K562 (cell line): ENCODE measurements around the gene PGD. TPM values are rescaled to one million over a fixed set of nuclear protein-coding genes. Genes with fewer than 3 reads are reported as not detected.

Source experiments
- CBFA2T2 ChIP-seq: fragments of 450-650 bp; conservative IDR thresholded peaks from 2 replicates; pipeline ENCODE4 v1.6.1; 2017; ENCODE audit warnings: mild to moderate bottlenecking
- CCAR2 ChIP-seq: fragments of 200-400 bp; formaldehyde crosslinking; IDR thresholded peaks from 2 replicates; pipeline ENCODE4 v1.6.1; 2017; ENCODE audit warnings: mild to moderate bottlenecking, low read depth, low read length
- CEBPB ChIP-seq: fragments of 450-650 bp; IDR thresholded peaks from 2 replicates; pipeline ENCODE4 v1.6.1; 2016; ENCODE audit warnings: missing genetic modification characterization, missing compliant biosample characterization
- GATAD2A ChIP-seq: fragments of 450-650 bp; IDR thresholded peaks from 2 replicates; pipeline ENCODE4 v1.6.1; 2017
- L3MBTL2 ChIP-seq: fragments of 450-650 bp; IDR thresholded peaks from 2 replicates; pipeline ENCODE4 v1.6.1; 2016; ENCODE audit warnings: mild to moderate bottlenecking, moderate library complexity
- MTA2 ChIP-seq: fragments of 450-650 bp; IDR thresholded peaks from 2 replicates; pipeline ENCODE4 v1.6.1; 2016; ENCODE audit warnings: low read depth
- NR2C2 ChIP-seq, 2 experiments: fragments of 200-800 bp in 1 of 2; sonication (Bioruptor generic) in 1 of 2; sonication (generic) in 1 of 2; formaldehyde crosslinking in 1 of 2; IDR thresholded peaks; 2 replicates each; pipeline versions ENCODE4 v1.6.1 to v1.8.0; 2016 to 2022; ENCODE audit warnings: mild to moderate bottlenecking in 1 of 2, missing compliant biosample characterization in 1 of 2, missing genetic modification characterization in 1 of 2, missing genetic modification reagents in 1 of 2
- PHB ChIP-seq: fragments of 250-450 bp; sonication (Bioruptor Pico); IDR thresholded peaks from 2 replicates; pipeline ENCODE4 v1.5.0; 2021
- SMARCA4 ChIP-seq: fragments of 450-650 bp; IDR thresholded peaks from 2 replicates; pipeline ENCODE4 v1.6.1; 2016
- TEAD4 ChIP-seq, 2 experiments: sonication (generic) in 1 of 2; formaldehyde crosslinking in 1 of 2; IDR thresholded peaks; 2 replicates each; pipeline versions ENCODE4 v1.6.1 to v1.8.0; 2012 to 2022; ENCODE audit warnings: borderline replicate concordance in 1 of 2, inconsistent platforms in 1 of 2, low read length in 1 of 2, mild to moderate bottlenecking in 1 of 2, missing genetic modification reagents in 1 of 2
- TGIF2 ChIP-seq: sonication (generic); formaldehyde crosslinking; IDR thresholded peaks from 2 replicates; pipeline ENCODE4 v1.8.1; 2022; ENCODE audit warnings: mild to moderate bottlenecking, missing genetic modification reagents, moderate library complexity
- TOE1 ChIP-seq, 2 experiments: fragments of 450-650 bp in 1 of 2; sonication (generic) in 1 of 2; formaldehyde crosslinking in 1 of 2; IDR thresholded peaks; 2 replicates each; pipeline versions ENCODE4 v1.7.1 to v1.8.0; 2016 to 2022; ENCODE audit warnings: borderline replicate concordance in 2 of 2, mild to moderate bottlenecking in 2 of 2, antibody characterized with exemption in 1 of 2, inconsistent platforms in 1 of 2, low read depth in 1 of 2, missing genetic modification reagents in 1 of 2, moderate library complexity in 1 of 2
- ZFP36 ChIP-seq: fragments of 150-350 bp; IDR thresholded peaks from 2 replicates; pipeline ENCODE4 v1.6.1; 2018; ENCODE audit warnings: low read length, low read depth; ENCODE audit not compliant: partially characterized antibody
- ZNF24 ChIP-seq: fragments of 450-650 bp; IDR thresholded peaks from 2 replicates; pipeline ENCODE4 v1.6.1; 2016
- ZNF316 ChIP-seq: fragments of 450-650 bp; IDR thresholded peaks from 2 replicates; pipeline ENCODE4 v1.6.1; 2016
- polyA plus RNA-seq, 8 experiments: library from polyadenylated mRNA; depleted of rRNA in 4 of 8; stranded (reverse) in 5 of 8; unstranded in 3 of 8; fragments of >200 nt; fragmentation: Nextera tagmentation in 2 of 8; fragmentation: Illumina TruSeq in 1 of 8; extraction: Ambion mirVana in 2 of 8; extraction: Trizol in 1 of 8; gene quantifications; 2 replicates each; pipeline versions ENCODE4 v1.2.1 to v1.2.3, GENCODE V29; 2011 to 2014; ENCODE audit warnings: inconsistent platforms in 1 of 8, missing spikeins in 1 of 8
- total RNA-seq, 7 experiments: library from RNA; depleted of rRNA in 6 of 7; stranded (reverse); fragments of >200 nt in 6 of 7; fragmentation: Illumina TruSeq in 2 of 7; extraction: Trizol in 2 of 7; gene quantifications; 2 replicates each; pipeline versions ENCODE4 v1.2.1 to v1.2.3, GENCODE V29; 2011 to 2021; ENCODE audit warnings: low replicate concordance in 1 of 7
- TF ChIP-seq, protein P1 (sequence below): fragments of 450-650 bp; formaldehyde crosslinking; IDR thresholded peaks from 2 replicates; pipeline ENCODE4 v1.4.0; 2022; ENCODE audit warnings: mild to moderate bottlenecking, moderate library complexity
- TF ChIP-seq, protein P2 (sequence below): fragments of 450-650 bp; IDR thresholded peaks from 2 replicates; pipeline ENCODE4 v1.6.1; 2016; ENCODE audit warnings: antibody characterized with exemption
- TF ChIP-seq, protein P3 (sequence below), 2 experiments: fragments of 450-650 bp; conservative IDR thresholded peaks; 2 replicates each; pipeline ENCODE4 v1.6.1; 2017; ENCODE audit warnings: mild to moderate bottlenecking in 2 of 2, moderate library complexity in 2 of 2
- TF ChIP-seq, protein P4 (sequence below): sonication (generic); formaldehyde crosslinking; IDR thresholded peaks from 2 replicates; pipeline ENCODE4 v1.9.0; 2022; ENCODE audit warnings: mild to moderate bottlenecking, missing genetic modification reagents

The PGD gene
- total and polyA plus RNA-seq, 9 of the 15 experiments (the other 6 are each of a cell fraction or from before 2014, with no cell fraction given), result 177 to 542 (median 270) TPM

DNA sequence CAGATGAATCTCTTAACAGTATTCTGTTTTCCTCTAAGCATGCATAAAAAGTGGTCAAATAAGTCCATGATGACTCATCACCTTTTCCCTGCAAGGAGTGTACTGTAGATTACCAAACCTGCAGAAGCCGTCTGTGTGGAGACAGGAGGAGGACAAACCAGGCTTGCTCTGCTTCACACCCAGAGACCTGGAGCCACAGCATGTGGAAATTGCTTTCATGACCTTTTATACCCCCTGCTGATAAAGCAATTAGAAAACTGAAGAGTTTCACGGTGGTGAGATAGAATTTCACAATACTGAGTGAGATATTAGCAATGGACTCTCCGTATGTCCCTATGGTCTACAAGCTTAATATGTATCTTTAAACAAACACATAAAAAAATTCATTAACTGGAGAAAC is 60.3 kb downstream of the PGD start (continued):
- TF ChIP-seq NR2C2 (CRISPR knock-in tag; IDR thresholded peaks at IDR 0.05), result no peak
- peak; percentile 66 for TF ChIP-seq NR2C2 (tag; IDR thresholded peaks at IDR 0.05)
- peak; percentile 100 for TF ChIP-seq ZNF316
- TF ChIP-seq TOE1 (IDR thresholded peaks at IDR 0.05; ENCODE audit: borderline replicate concordance), result peak; percentile 15; the same call in 1 of the 2 replicates
- no peak for TF ChIP-seq TOE1 (CRISPR knock-in tag; IDR thresholded peaks at IDR 0.05; ENCODE audit: borderline replicate concordance, low read depth)
- TF ChIP-seq ZFP36, result peak; percentile 11
- peak; percentile 68; the same call in 1 of the 2 replicates for TF ChIP-seq GATAD2A
- TF ChIP-seq CEBPB (tag), result peak; percentile 98
- no peak for TF ChIP-seq ZNF24
- TF ChIP-seq SMARCA4, result peak; percentile 92
- TF ChIP-seq, protein P1, sequence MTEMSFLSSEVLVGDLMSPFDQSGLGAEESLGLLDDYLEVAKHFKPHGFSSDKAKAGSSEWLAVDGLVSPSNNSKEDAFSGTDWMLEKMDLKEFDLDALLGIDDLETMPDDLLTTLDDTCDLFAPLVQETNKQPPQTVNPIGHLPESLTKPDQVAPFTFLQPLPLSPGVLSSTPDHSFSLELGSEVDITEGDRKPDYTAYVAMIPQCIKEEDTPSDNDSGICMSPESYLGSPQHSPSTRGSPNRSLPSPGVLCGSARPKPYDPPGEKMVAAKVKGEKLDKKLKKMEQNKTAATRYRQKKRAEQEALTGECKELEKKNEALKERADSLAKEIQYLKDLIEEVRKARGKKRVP, result no peak
- TF ChIP-seq, protein P2, sequence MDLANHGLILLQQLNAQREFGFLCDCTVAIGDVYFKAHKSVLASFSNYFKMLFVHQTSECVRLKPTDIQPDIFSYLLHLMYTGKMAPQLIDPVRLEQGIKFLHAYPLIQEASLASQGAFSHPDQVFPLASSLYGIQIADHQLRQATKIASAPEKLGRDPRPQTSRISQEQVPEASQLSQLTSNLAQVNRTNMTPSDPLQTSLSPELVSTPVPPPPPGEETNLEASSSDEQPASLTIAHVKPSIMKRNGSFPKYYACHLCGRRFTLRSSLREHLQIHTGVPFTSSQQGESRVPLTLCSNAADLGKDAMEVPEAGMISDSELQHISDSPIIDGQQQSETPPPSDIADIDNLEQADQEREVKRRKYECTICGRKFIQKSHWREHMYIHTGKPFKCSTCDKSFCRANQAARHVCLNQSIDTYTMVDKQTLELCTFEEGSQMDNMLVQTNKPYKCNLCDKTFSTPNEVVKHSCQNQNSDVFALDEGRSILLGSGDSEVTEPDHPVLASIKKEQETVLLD, result peak; percentile 51; the same call in 1 of the 2 replicates
- peak; percentile 34; the same call in 1 of the 2 replicates for TF ChIP-seq MTA2
- peak; percentile 64 for TF ChIP-seq TEAD4 (IDR thresholded peaks at IDR 0.05; ENCODE audit: low read length)
- no peak for TF ChIP-seq TEAD4 (CRISPR knock-in tag; IDR thresholded peaks at IDR 0.05; ENCODE audit: borderline replicate concordance)
- TF ChIP-seq L3MBTL2, result peak; percentile 97
- TF ChIP-seq CBFA2T2, result peak; percentile 61
- TF ChIP-seq PHB (CRISPR knock-in tag), result no peak
- no peak for TF ChIP-seq CCAR2
- TF ChIP-seq, protein P3, sequence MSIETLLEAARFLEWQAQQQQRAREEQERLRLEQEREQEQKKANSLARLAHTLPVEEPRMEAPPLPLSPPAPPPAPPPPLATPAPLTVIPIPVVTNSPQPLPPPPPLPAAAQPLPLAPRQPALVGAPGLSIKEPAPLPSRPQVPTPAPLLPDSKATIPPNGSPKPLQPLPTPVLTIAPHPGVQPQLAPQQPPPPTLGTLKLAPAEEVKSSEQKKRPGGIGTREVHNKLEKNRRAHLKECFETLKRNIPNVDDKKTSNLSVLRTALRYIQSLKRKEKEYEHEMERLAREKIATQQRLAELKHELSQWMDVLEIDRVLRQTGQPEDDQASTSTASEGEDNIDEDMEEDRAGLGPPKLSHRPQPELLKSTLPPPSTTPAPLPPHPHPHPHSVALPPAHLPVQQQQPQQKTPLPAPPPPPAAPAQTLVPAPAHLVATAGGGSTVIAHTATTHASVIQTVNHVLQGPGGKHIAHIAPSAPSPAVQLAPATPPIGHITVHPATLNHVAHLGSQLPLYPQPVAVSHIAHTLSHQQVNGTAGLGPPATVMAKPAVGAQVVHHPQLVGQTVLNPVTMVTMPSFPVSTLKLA (conservative IDR thresholded peaks at IDR 0.05), result peak in 1 of 2 experiments; percentile 61; a peak in 2 of 4 replicates
- TF ChIP-seq, protein P4, sequence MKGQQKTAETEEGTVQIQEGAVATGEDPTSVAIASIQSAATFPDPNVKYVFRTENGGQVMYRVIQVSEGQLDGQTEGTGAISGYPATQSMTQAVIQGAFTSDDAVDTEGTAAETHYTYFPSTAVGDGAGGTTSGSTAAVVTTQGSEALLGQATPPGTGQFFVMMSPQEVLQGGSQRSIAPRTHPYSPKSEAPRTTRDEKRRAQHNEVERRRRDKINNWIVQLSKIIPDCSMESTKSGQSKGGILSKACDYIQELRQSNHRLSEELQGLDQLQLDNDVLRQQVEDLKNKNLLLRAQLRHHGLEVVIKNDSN (CRISPR knock-in tag), result no peak
- TF ChIP-seq TGIF2 (CRISPR knock-in tag), result no peak
